ENCODE results near the gene SPIB.

Gene SPIB

DNA sequence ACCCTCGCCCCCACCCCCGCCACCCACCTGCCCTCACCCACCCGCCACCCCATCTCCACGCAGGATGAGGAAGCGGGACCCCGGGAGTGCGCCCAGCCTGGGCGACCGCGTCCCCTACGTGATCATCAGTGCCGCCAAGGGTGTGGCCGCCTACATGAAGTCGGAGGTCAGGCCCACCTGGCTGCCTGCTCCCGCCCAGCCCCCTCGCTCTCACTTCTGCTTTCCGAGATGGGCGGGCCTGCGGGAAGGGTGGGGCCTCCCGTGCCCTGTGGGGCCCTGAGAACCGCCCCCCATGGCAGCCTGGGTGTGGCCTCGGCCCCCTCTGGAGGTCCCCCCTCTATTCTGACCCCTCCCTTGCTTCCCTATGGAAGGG, 3.1 kb upstream of the SPIB start:
- DNase-seq (ENCODE audit: low spot score) = peak; percentile 97
- TF ChIP-seq, protein P1, sequence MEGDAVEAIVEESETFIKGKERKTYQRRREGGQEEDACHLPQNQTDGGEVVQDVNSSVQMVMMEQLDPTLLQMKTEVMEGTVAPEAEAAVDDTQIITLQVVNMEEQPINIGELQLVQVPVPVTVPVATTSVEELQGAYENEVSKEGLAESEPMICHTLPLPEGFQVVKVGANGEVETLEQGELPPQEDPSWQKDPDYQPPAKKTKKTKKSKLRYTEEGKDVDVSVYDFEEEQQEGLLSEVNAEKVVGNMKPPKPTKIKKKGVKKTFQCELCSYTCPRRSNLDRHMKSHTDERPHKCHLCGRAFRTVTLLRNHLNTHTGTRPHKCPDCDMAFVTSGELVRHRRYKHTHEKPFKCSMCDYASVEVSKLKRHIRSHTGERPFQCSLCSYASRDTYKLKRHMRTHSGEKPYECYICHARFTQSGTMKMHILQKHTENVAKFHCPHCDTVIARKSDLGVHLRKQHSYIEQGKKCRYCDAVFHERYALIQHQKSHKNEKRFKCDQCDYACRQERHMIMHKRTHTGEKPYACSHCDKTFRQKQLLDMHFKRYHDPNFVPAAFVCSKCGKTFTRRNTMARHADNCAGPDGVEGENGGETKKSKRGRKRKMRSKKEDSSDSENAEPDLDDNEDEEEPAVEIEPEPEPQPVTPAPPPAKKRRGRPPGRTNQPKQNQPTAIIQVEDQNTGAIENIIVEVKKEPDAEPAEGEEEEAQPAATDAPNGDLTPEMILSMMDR (IDR thresholded peaks at IDR 0.05; ENCODE audit: extremely low read depth, missing control alignments) = no peak

DNA sequence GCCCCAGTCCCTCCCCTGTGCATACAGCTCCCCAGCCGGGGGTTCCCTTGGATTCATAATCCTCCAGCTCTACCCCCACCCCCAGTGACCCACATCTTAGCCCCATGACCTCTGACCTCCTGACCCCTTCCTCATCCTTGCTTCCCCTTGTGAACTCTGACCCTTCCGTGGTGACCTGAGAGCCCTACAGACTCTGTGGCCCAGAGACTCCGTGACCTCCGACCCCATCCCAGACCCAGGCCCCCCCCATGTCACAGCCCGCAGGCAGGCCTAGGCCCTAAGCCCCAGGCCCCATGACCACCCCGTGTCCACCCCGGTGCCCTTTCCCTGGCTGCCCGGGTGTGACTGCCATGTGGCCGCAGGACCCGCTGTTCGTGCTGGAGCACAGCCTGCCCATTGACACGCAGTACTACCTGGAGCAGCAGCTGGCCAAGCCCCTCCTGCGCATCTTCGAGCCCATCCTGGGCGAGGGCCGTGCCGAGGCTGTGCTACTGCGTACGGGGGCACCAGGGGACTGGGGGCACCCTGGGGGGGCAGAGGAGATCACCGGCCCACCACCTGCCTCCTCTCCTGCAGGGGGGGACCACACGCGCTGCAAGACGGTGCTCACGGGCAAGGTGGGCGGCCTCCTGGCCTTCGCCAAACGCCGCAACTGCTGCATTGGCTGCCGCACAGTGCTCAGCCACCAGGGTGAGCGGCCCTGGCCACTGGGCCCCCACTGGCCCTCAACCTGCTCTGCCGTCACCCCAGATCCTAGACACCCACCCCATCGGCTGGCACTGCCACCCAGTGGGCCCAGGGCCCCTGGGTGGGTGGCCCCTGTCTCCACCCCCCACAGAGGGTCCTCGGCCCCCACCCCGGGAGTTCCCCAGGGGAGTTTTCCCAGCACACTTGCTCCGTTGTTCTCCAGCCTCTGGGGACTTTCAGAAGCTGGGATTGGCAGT, 2.4 kb upstream of the SPIB start:
- DNase-seq (ENCODE audit: low spot score) = no peak
- TF ChIP-seq, protein P1 (IDR thresholded peaks at IDR 0.05; ENCODE audit: extremely low read depth, missing control alignments) = no peak

DNA sequence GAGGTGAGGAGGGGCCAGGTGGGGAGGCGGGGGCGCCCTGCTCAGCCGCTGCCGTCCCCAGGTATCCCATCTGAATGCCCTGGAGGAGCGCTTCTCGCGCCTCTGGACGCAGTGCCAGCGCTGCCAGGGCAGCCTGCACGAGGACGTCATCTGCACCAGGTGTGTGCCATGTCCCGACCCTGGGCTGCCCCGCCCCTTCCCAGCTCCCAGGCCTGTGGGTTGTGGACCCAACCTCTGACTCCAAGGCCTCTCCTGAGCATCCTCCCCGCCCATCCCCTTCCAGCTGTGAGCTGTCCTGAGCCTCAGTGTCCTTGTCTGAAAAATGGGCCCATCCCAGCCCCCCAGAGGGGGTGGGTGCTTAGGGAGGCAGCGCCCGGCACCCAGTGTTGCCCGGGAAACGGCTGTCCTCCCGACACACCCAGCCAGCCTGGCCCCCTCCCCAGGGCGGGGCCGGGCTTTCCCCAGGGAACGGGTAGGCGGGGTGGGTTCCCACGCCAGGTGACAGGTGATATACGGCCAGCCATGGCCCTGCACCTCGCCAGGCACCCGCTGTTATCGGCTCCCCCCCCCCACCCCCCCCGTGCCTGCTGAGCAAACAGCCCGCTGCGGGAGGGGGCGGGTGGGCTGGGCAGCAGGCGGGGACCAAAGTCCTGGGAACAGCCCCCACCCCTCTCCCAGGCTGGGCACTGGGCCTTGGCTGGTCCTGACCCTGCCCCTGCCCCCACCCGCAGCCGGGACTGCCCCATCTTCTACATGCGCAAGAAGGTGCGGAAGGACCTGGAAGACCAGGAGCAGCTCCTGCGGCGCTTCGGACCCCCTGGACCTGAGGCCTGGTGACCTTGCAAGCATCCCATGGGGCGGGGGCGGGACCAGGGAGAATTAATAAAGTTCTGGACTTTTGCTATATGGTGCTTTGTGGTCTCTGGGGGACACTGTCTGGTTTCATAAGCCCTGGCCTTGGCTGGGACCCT, 1.3 kb upstream of the SPIB start:
- no peak for DNase-seq (ENCODE audit: low spot score)
- TF ChIP-seq, protein P1 (IDR thresholded peaks at IDR 0.05; ENCODE audit: extremely low read depth, missing control alignments) = no peak

DNA sequence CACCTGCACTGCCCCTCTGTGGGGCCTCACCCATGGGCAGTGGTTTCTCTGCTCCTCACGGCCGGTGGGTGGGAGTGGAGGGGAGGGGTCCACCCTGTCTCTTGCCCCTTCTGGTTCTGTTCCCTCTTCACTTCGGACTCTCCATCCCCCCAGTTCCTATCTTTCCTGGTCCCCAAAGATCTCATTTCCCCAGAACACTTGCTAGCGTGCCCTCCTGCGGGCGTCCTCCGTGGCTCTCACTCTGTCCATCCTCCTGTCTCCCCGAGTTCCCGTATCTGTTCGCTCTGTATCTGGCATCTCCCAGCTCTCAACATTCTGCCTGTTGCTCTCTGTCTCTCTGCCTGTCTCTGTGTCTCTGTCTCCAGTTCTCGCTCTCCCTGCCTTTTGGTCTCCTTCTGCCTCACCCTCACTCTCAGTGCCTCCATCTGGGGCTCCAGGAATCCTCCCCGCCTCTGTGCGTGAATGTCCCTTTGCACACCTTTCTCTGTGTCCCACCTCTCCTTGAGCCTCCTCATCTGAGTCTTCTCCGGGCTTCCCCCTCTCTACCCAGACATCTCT, 363 bp downstream of the SPIB start:
- TF ChIP-seq, protein P1 (IDR thresholded peaks at IDR 0.05; ENCODE audit: extremely low read depth, missing control alignments) = no peak
- no peak for DNase-seq (ENCODE audit: low spot score)

DNA sequence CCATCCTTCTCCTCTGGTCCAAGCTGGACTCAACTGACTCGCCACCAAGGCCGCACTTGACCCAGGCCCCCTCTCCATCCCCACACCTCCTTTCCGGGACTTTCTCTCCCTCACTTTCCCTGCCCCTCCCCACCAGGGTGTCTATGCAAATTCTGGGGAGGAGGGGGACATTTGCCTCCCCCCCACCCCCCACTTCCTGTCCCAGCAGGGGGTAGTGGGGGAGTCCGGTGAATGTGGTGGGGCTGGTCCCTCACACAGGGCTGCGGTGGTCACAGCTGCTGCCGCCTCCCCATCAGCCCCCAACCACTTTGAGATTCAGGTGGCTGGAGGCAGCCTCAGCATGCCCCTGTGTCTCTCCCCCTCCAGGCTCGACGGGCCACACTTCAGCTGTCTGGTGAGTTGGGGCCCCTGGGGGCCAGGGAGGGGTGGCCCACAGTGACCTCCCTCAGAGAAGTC, 870 bp downstream of the SPIB start:
- DNase-seq (ENCODE audit: low spot score) = peak; percentile 66
- TF ChIP-seq, protein P1 (IDR thresholded peaks at IDR 0.05; ENCODE audit: extremely low read depth, missing control alignments) = no peak

DNA sequence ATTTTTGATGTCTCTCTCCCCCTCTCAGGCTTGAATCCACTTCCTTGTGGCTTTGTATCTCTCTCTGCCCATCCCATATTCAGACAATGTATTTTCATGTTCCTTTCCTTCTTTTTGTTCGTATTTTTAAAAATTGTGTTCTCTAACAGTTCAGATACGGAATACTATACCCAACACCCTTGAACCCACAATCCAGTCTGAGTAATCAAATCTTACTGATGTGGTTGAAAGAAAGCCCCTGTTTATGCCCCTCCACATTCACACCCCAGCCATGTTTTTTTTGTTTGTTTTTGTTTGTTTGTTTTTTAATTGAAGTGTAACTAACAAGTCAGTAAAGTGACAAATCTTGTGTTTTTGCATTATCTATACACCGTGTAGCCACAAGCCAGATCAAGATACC, 1.4 kb downstream of the SPIB start:
- no peak for DNase-seq (ENCODE audit: low spot score)
- TF ChIP-seq, protein P1 (IDR thresholded peaks at IDR 0.05; ENCODE audit: extremely low read depth, missing control alignments) = no peak
